CD8-positive, alpha-beta memory T cell (primary cell): ENCODE data around the gene PDE11A. TPM values are rescaled to one million over a fixed set of nuclear protein-coding genes. Genes with fewer than 3 reads are reported as not detected.

Experiments used
- CTCF ChIA-PET: fragments of 350-600 bp; sonication (Branson Sonifier 250); formaldehyde crosslinking; loops from one replicate; lab custom pipeline; 2021; ENCODE audit warnings: antibody characterized with exemption; lab: Charles Lee
- POLR2A ChIA-PET: fragments of 350-600 bp; sonication (Branson Sonifier 250); formaldehyde crosslinking; loops from one replicate; lab custom pipeline; 2021; ENCODE audit warnings: antibody characterized with exemption; lab: Charles Lee
- DNase-seq, 5 donors: peaks; one replicate each; pipeline versions ENCODE4 v3.0.0 to v3.0.0-alpha.2; 2020 to 2022; ENCODE audit warnings: mixed read lengths in 1 of 5
- H3K27ac ChIP-seq: one replicate; pipeline ENCODE4 v1.7.0; 2013; ENCODE audit warnings: low read depth, mild to moderate bottlenecking, low read length, moderate library complexity
- H3K27me3 ChIP-seq: 2 replicates; pipeline ENCODE4 v1.7.0; 2013; ENCODE audit warnings: low read length, mild to moderate bottlenecking; ENCODE audit not compliant: insufficient read depth, poor library complexity, severe bottlenecking
- H3K36me3 ChIP-seq: 2 replicates; pipeline ENCODE4 v1.7.0; 2013; ENCODE audit warnings: mild to moderate bottlenecking, low read length, moderate library complexity; ENCODE audit not compliant: insufficient read depth
- H3K4me1 ChIP-seq: 2 replicates; pipeline ENCODE4 v1.7.0; 2013; ENCODE audit warnings: mild to moderate bottlenecking, low read length, moderate library complexity; ENCODE audit not compliant: insufficient read depth
- H3K4me3 ChIP-seq: 2 replicates; pipeline ENCODE4 v1.7.0; 2013; ENCODE audit warnings: mild to moderate bottlenecking, low read length
- H3K9me3 ChIP-seq: 2 replicates; pipeline ENCODE4 v1.7.0; 2013; ENCODE audit warnings: mild to moderate bottlenecking, low read length
- H3K27ac Mint-ChIP-seq, 8 donors: one replicate each; pipeline ENCODE4 v1.8.0; 2020 to 2021; ENCODE audit warnings: mixed read lengths in 8 of 8, mild to moderate bottlenecking in 6 of 8, inconsistent platforms in 3 of 8, moderate library complexity in 3 of 8
- H3K27me3 Mint-ChIP-seq, 2 donors: one replicate each; pipeline ENCODE4 v1.8.0; 2020 to 2021; ENCODE audit warnings: mixed read lengths in 2 of 2, mild to moderate bottlenecking in 1 of 2, moderate library complexity in 1 of 2
- H3K36me3 Mint-ChIP-seq, 3 donors: one replicate each; pipeline ENCODE4 v1.8.0; 2020 to 2021; ENCODE audit warnings: mixed read lengths in 3 of 3, inconsistent platforms in 1 of 3, mild to moderate bottlenecking in 1 of 3
- H3K4me1 Mint-ChIP-seq, 3 donors: one replicate each; pipeline ENCODE4 v1.8.0; 2020 to 2021; ENCODE audit warnings: mixed read lengths in 3 of 3, inconsistent platforms in 1 of 3, mild to moderate bottlenecking in 1 of 3
- H3K4me3 Mint-ChIP-seq, 7 donors: one replicate each; pipeline ENCODE4 v1.8.0; 2020 to 2021; ENCODE audit warnings: mixed read lengths in 7 of 7, mild to moderate bottlenecking in 6 of 7, moderate library complexity in 4 of 7, inconsistent platforms in 2 of 7
- H3K9me3 Mint-ChIP-seq, 5 donors: one replicate each; pipeline ENCODE4 v1.8.0; 2020 to 2022; ENCODE audit warnings: mixed read lengths in 5 of 5, mild to moderate bottlenecking in 3 of 5, moderate library complexity in 2 of 5, inconsistent platforms in 1 of 5
- polyA plus RNA-seq: library from polyadenylated mRNA; unstranded; fragments of 300-500 nt; fragmentation: Illumina TruSeq; gene quantifications from one replicate; pipeline ENCODE4 v1.2.3, GENCODE V29; 2021
- total RNA-seq, 2 experiments: library from RNA; stranded (reverse); gene quantifications; one replicate each; pipeline ENCODE4 v1.2.3, GENCODE V29; 2021

Gene PDE11A
- total and polyA plus RNA-seq, 3 experiments from 2014 or later, result not detected

- DNase-seq, result no peak
- no peaks in the 10 kb centered on the region for H3K9me3 ChIP-seq
- Mint-ChIP-seq H3K36me3 (no peaks in the 10 kb centered on the region), H3K27me3 (peaks cover 4 to 34% of the 10 kb centered on the region in 2 donors), H3K4me1 (no peaks in the 10 kb centered on the region), H3K9me3 (peaks cover 0 to 2% (median 0%) of the 10 kb centered on the region in 5 donors), H3K4me3 (no peak overlapping the region), H3K27ac (no peak overlapping the region)
- ChIA-PET CTCF (no interaction called here), POLR2A (no interaction called here)
- H3K27ac ChIP-seq, result no peak overlapping the region
- no peaks in the 10 kb centered on the region for H3K27me3 ChIP-seq
- no peak overlapping the region for H3K4me3 ChIP-seq
- H3K4me1 ChIP-seq, result no peaks in the 10 kb centered on the region
- H3K36me3 ChIP-seq, result no peaks in the 10 kb centered on the region
These were observed 149.3 kb downstream of the PDE11A start for GRCh38 chr2:177923323-177923722.

GRCh38 chr2:177921726-177922125, 150.9 kb downstream of the PDE11A start:
- Mint-ChIP-seq H3K4me1 (no peaks in the 10 kb centered on the region), H3K4me3 (no peak overlapping the region), H3K9me3 (peaks cover 0 to 3% (median 0%) of the 10 kb centered on the region in 5 donors)

GRCh38 chr2:177917169-177917568, 155.4 kb downstream of the PDE11A start:
- Histone ChIP-seq H3K4me1 (no peaks in the 10 kb centered on the region), H3K27me3 (no peaks in the 10 kb centered on the region), H3K9me3 (no peaks in the 10 kb centered on the region), H3K36me3 (no peaks in the 10 kb centered on the region), H3K4me3 (no peak overlapping the region), H3K27ac (no peak overlapping the region)
- peaks cover 0 to 3% (median 0%) of the 10 kb centered on the region in 5 donors for H3K9me3 Mint-ChIP-seq
- CTCF ChIA-PET, result no interaction called here
- POLR2A ChIA-PET, result no interaction called here
- H3K4me3 Mint-ChIP-seq, result no peak overlapping the region
- no peak overlapping the region for H3K27ac Mint-ChIP-seq
- H3K4me1 Mint-ChIP-seq, result no peaks in the 10 kb centered on the region
- no peak for DNase-seq
- H3K36me3 Mint-ChIP-seq, result no peaks in the 10 kb centered on the region
- H3K27me3 Mint-ChIP-seq, result peaks cover 0 to 20% of the 10 kb centered on the region in 2 donors

More at GRCh38 chr2:177921726-177922125, 150.9 kb downstream of the PDE11A start:
- CTCF ChIA-PET, result no interaction called here
- H3K4me1 ChIP-seq, result no peaks in the 10 kb centered on the region
- POLR2A ChIA-PET, result no interaction called here
- H3K36me3 Mint-ChIP-seq, result no peaks in the 10 kb centered on the region
- H3K36me3 ChIP-seq, result no peaks in the 10 kb centered on the region
- H3K27ac ChIP-seq, result no peak overlapping the region
- H3K27me3 Mint-ChIP-seq, result peaks cover under 1 to 34% of the 10 kb centered on the region in 2 donors
- no peaks in the 10 kb centered on the region for H3K9me3 ChIP-seq
- H3K27me3 ChIP-seq, result no peaks in the 10 kb centered on the region
- H3K27ac Mint-ChIP-seq, result no peak overlapping the region
- H3K4me3 ChIP-seq, result no peak overlapping the region
- DNase-seq, result no peak

GRCh38 chr2:177916342-177916741, 156.2 kb downstream of the PDE11A start:
- Mint-ChIP-seq H3K36me3 (no peaks in the 10 kb centered on the region), H3K4me3 (no peak overlapping the region), H3K27ac (no peak overlapping the region), H3K9me3 (peaks cover 0 to 3% (median 0%) of the 10 kb centered on the region in 5 donors), H3K4me1 (no peaks in the 10 kb centered on the region), H3K27me3 (peaks cover 0 to 13% of the 10 kb centered on the region in 2 donors)
- Histone ChIP-seq H3K27me3 (no peaks in the 10 kb centered on the region), H3K9me3 (no peaks in the 10 kb centered on the region), H3K36me3 (no peaks in the 10 kb centered on the region), H3K4me1 (no peaks in the 10 kb centered on the region), H3K27ac (no peak overlapping the region), H3K4me3 (no peak overlapping the region)
- no peak for DNase-seq
- ChIA-PET POLR2A (no interaction called here), CTCF (no interaction called here)

- POLR2A ChIA-PET, result no interaction called here
- no peak for DNase-seq
These were observed 158.3 kb downstream of the PDE11A start for GRCh38 chr2:177914247-177914646.

GRCh38 chr2:177909962-177910361, 162.6 kb downstream of the PDE11A start:
- H3K9me3 ChIP-seq, result no peaks in the 10 kb centered on the region

More at GRCh38 chr2:177914247-177914646, 158.3 kb downstream of the PDE11A start:
- Histone ChIP-seq H3K27ac (no peak overlapping the region), H3K27me3 (no peaks in the 10 kb centered on the region), H3K4me1 (no peaks in the 10 kb centered on the region), H3K4me3 (no peak overlapping the region), H3K9me3 (no peaks in the 10 kb centered on the region), H3K36me3 (no peaks in the 10 kb centered on the region)
- no peak overlapping the region for H3K4me3 Mint-ChIP-seq
- peaks cover 0 to 13% of the 10 kb centered on the region in 2 donors for H3K27me3 Mint-ChIP-seq
- H3K9me3 Mint-ChIP-seq, result peaks cover 0 to 3% (median 0%) of the 10 kb centered on the region in 5 donors
- no peaks in the 10 kb centered on the region for H3K36me3 Mint-ChIP-seq
- CTCF ChIA-PET, result no interaction called here
- H3K4me1 Mint-ChIP-seq, result no peaks in the 10 kb centered on the region
- no peak overlapping the region for H3K27ac Mint-ChIP-seq

GRCh38 chr2:177908824-177909223, 163.8 kb downstream of the PDE11A start:
- no peak overlapping the region for H3K27ac Mint-ChIP-seq
- POLR2A ChIA-PET, result no interaction called here
- no peaks in the 10 kb centered on the region for H3K36me3 Mint-ChIP-seq

More at GRCh38 chr2:177909962-177910361, 162.6 kb downstream of the PDE11A start:
- POLR2A ChIA-PET, result no interaction called here
- H3K36me3 ChIP-seq, result no peaks in the 10 kb centered on the region
- Mint-ChIP-seq H3K9me3 (no peaks in the 10 kb centered on the region), H3K27ac (no peak overlapping the region), H3K27me3 (no peaks in the 10 kb centered on the region), H3K36me3 (no peaks in the 10 kb centered on the region), H3K4me1 (peaks cover 0 to 7% (median 0%) of the 10 kb centered on the region in 3 donors), H3K4me3 (no peak overlapping the region)
- no peaks in the 10 kb centered on the region for H3K27me3 ChIP-seq
- CTCF ChIA-PET, result no interaction called here
- DNase-seq, result no peak
- no peak overlapping the region for H3K4me3 ChIP-seq
- H3K27ac ChIP-seq, result no peak overlapping the region
- H3K4me1 ChIP-seq, result no peaks in the 10 kb centered on the region

GRCh38 chr2:177908182-177908581, 164.4 kb downstream of the PDE11A start:
- ChIA-PET POLR2A (no interaction called here), CTCF (interaction anchor here (1.0 kb wide), 1 partner anchor 136 kb away, joined by 3 read pairs; no protein-coding TSS in a partner anchor)
- H3K4me1 ChIP-seq, result no peaks in the 10 kb centered on the region
- no peak overlapping the region for H3K4me3 ChIP-seq
- H3K36me3 ChIP-seq, result no peaks in the 10 kb centered on the region
- Mint-ChIP-seq H3K9me3 (no peaks in the 10 kb centered on the region), H3K4me3 (no peak overlapping the region), H3K4me1 (peaks cover 0 to 7% (median 0%) of the 10 kb centered on the region in 3 donors), H3K27ac (no peak overlapping the region), H3K27me3 (peaks cover 3 to 4% of the 10 kb centered on the region in 2 donors), H3K36me3 (no peaks in the 10 kb centered on the region)
- no peaks in the 10 kb centered on the region for H3K9me3 ChIP-seq
- DNase-seq, result no peak
- no peaks in the 10 kb centered on the region for H3K27me3 ChIP-seq
- H3K27ac ChIP-seq, result no peak overlapping the region

More at GRCh38 chr2:177908824-177909223, 163.8 kb downstream of the PDE11A start:
- Histone ChIP-seq H3K27ac (no peak overlapping the region), H3K4me1 (no peaks in the 10 kb centered on the region), H3K9me3 (no peaks in the 10 kb centered on the region), H3K27me3 (no peaks in the 10 kb centered on the region), H3K4me3 (no peak overlapping the region), H3K36me3 (no peaks in the 10 kb centered on the region)
- no peak overlapping the region for H3K4me3 Mint-ChIP-seq
- CTCF ChIA-PET, result interaction anchor here (1.0 kb wide), 1 partner anchor 136 kb away, joined by 3 read pairs; no protein-coding TSS in a partner anchor
- H3K4me1 Mint-ChIP-seq, result peaks cover 0 to 7% (median 0%) of the 10 kb centered on the region in 3 donors
- no peak for DNase-seq
- peaks cover 0 to 2% of the 10 kb centered on the region in 2 donors for H3K27me3 Mint-ChIP-seq
- H3K9me3 Mint-ChIP-seq, result no peaks in the 10 kb centered on the region
